Hepatocyte (in vitro differentiated cells): ENCODE results near the gene TNP2. TPM values are rescaled to one million over a fixed set of nuclear protein-coding genes. Genes with fewer than 3 reads are reported as not detected.

Experiments used
- DNase-seq: peaks from one replicate; pipeline ENCODE4 v3.0.0-alpha.2; 2016; ENCODE audit warnings: low spot score
- H2AFZ ChIP-seq: fragments of 200-600 bp; sonication (generic); 2 replicates; pipeline ENCODE4 v1.6.0; 2016; ENCODE audit warnings: antibody characterized with exemption, mild to moderate bottlenecking
- H3K27ac ChIP-seq: fragments of 200-600 bp; sonication (generic); 2 replicates; pipeline ENCODE4 v1.5.1; 2016; ENCODE audit warnings: mild to moderate bottlenecking
- H3K27me3 ChIP-seq: fragments of 200-600 bp; sonication (generic); 2 replicates; pipeline ENCODE4 v1.6.1; 2016
- H3K36me3 ChIP-seq: fragments of 200-600 bp; sonication (generic); replicated peaks from 2 replicates; pipeline ENCODE4 v1.5.1; 2016; ENCODE audit warnings: low read depth; ENCODE audit not compliant: insufficient read depth
- H3K4me1 ChIP-seq: fragments of 200-600 bp; sonication (generic); 2 replicates; pipeline ENCODE4 v1.5.1; 2016; ENCODE audit warnings: mild to moderate bottlenecking, moderate library complexity; ENCODE audit not compliant: insufficient read depth
- H3K4me2 ChIP-seq: fragments of 200-600 bp; sonication (generic); 2 replicates; pipeline ENCODE4 v1.6.0; 2016
- H3K4me3 ChIP-seq: fragments of 200-600 bp; sonication (generic); 2 replicates; pipeline ENCODE4 v1.5.1; 2016; ENCODE audit warnings: mild to moderate bottlenecking
- H3K79me2 ChIP-seq: fragments of 200-600 bp; sonication (generic); 2 replicates; pipeline ENCODE4 v1.6.0; 2017; ENCODE audit warnings: mild to moderate bottlenecking
- H3K9me2 ChIP-seq: fragments of 200-600 bp; sonication (generic); replicated peaks from 2 replicates; pipeline ENCODE4 v1.6.0; 2017; ENCODE audit warnings: mild to moderate bottlenecking; ENCODE audit not compliant: insufficient read depth
- H3K9me3 ChIP-seq: fragments of 200-600 bp; sonication (generic); 2 replicates; pipeline ENCODE4 v1.5.1; 2016; ENCODE audit warnings: low read depth, mild to moderate bottlenecking
- H4K20me1 ChIP-seq: fragments of 200-600 bp; sonication (generic); 2 replicates; pipeline ENCODE4 v1.6.0; 2016; ENCODE audit warnings: mild to moderate bottlenecking; ENCODE audit not compliant: insufficient read depth, poor library complexity, severe bottlenecking
- EZH2 ChIP-seq: fragments of 200-600 bp; sonication (generic); IDR thresholded peaks from 2 replicates; pipeline ENCODE4 v1.6.1; 2016; ENCODE audit warnings: antibody characterized with exemption, mild to moderate bottlenecking, borderline replicate concordance
- EZH2phosphoT487 ChIP-seq: fragments of 200-600 bp; sonication (generic); IDR thresholded peaks from one replicate; pipeline ENCODE4 v1.6.1; 2018; ENCODE audit warnings: antibody characterized with exemption, mild to moderate bottlenecking, low read depth, moderate library complexity; ENCODE audit not compliant: unreplicated experiment, severe bottlenecking
- WGBS: methylation state at CpG from one replicate; pipeline ENCODE4 v1.1.6; 2016; ENCODE audit warnings: low lambda C conversion rate; ENCODE audit errors: missing lambda C conversion rate; 5-methylcytosine and 5-hydroxymethylcytosine counted together
- polyA plus RNA-seq: library from polyadenylated mRNA; unstranded; fragments of >200 nt; fragmentation: Nextera tagmentation; extraction: Ambion mirVana; gene quantifications from 2 replicates; pipeline ENCODE4 v1.2.1, GENCODE V29; 2016
- total RNA-seq: library from RNA; depleted of rRNA; stranded (reverse); fragments of >200 nt; gene quantifications from 2 replicates; pipeline ENCODE4 v1.2.3, GENCODE V29; 2014
- TF ChIP-seq, protein P1 (sequence below): fragments of 200-600 bp; sonication (generic); IDR thresholded peaks from 2 replicates; pipeline ENCODE4 v1.5.1; 2016; ENCODE audit warnings: antibody characterized with exemption, mild to moderate bottlenecking; ENCODE audit not compliant: poor library complexity

The TNP2 gene
- total and polyA plus RNA-seq, 2 experiments from 2014 or later = not detected

GRCh38 chr16:11232852-11233726 is 36.0 kb downstream of the TNP2 start:
- no peaks in the 10 kb centered on the region for H3K9me3 ChIP-seq
- no peaks in the 10 kb centered on the region for H4K20me1 ChIP-seq
- H3K4me3 ChIP-seq = no peak overlapping the region
- H3K9me2 ChIP-seq = no peaks in the 10 kb centered on the region
- H3K27ac ChIP-seq = no peak overlapping the region
- WGBS = 83% methylated on average over 33 of the region's 35 CpGs
- no peaks in the 10 kb centered on the region for H3K36me3 ChIP-seq
- no peaks in the 10 kb centered on the region for H3K4me1 ChIP-seq
- no peak for TF ChIP-seq EZH2
- TF ChIP-seq, protein P1, sequence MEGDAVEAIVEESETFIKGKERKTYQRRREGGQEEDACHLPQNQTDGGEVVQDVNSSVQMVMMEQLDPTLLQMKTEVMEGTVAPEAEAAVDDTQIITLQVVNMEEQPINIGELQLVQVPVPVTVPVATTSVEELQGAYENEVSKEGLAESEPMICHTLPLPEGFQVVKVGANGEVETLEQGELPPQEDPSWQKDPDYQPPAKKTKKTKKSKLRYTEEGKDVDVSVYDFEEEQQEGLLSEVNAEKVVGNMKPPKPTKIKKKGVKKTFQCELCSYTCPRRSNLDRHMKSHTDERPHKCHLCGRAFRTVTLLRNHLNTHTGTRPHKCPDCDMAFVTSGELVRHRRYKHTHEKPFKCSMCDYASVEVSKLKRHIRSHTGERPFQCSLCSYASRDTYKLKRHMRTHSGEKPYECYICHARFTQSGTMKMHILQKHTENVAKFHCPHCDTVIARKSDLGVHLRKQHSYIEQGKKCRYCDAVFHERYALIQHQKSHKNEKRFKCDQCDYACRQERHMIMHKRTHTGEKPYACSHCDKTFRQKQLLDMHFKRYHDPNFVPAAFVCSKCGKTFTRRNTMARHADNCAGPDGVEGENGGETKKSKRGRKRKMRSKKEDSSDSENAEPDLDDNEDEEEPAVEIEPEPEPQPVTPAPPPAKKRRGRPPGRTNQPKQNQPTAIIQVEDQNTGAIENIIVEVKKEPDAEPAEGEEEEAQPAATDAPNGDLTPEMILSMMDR = no peak
- no peak for DNase-seq
- no peaks in the 10 kb centered on the region for H3K79me2 ChIP-seq
- no peak overlapping the region for H2AFZ ChIP-seq
- H3K4me2 ChIP-seq = no peak overlapping the region
- H3K27me3 ChIP-seq = no peaks in the 10 kb centered on the region

DNA sequence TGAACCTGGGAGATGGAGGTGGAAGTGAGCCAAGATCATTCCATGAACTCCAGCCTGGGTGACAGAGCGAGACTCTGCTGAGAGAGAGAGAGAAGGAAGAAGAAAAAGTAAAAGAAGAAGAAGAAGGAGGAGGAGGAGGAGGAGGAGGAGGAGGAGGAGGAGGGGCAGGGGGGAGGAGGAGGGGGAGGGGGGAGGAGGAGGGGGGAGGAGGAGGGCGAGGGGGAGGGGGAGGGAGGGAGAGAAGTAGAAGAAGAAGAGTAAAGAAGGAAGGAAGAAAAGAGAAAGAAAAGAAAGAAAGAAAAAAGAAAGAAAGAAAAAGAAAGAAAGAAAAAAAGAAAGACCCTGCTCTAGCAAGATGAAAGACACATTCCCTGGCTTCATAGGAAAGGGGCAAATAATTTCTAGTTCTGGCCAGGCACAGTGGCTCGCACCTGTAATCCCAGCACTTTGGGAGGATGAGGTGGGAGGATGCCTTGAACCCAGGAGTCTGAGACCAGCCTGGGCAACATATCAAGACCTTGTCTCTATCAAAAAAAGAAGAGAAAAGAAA is 36.7 kb downstream of the TNP2 start:
- no peaks in the 10 kb centered on the region for H3K9me3 ChIP-seq
- H3K27me3 ChIP-seq = no peaks in the 10 kb centered on the region
- no peak overlapping the region for H3K4me2 ChIP-seq
- H3K27ac ChIP-seq = no peak overlapping the region
- H3K9me2 ChIP-seq = no peaks in the 10 kb centered on the region
- H2AFZ ChIP-seq = no peak overlapping the region
- 100% methylated on average over 2 of the region's 3 CpGs for WGBS
- H3K79me2 ChIP-seq = no peaks in the 10 kb centered on the region
- TF ChIP-seq EZH2phosphoT487 (no peak), EZH2 (no peak)
- TF ChIP-seq, protein P1 = no peak
- H4K20me1 ChIP-seq = no peaks in the 10 kb centered on the region
- H3K36me3 ChIP-seq = no peaks in the 10 kb centered on the region
- H3K4me3 ChIP-seq = no peak overlapping the region
- no peak for DNase-seq
- H3K4me1 ChIP-seq = no peaks in the 10 kb centered on the region

GRCh38 chr16:11231367-11231970 is 37.7 kb downstream of the TNP2 start:
- Histone ChIP-seq H3K4me3 (no peak overlapping the region), H3K36me3 (no peaks in the 10 kb centered on the region), H3K4me2 (no peak overlapping the region), H3K27ac (no peak overlapping the region), H3K4me1 (no peaks in the 10 kb centered on the region), H4K20me1 (no peaks in the 10 kb centered on the region), H3K79me2 (no peaks in the 10 kb centered on the region), H3K9me2 (no peaks in the 10 kb centered on the region), H3K27me3 (no peaks in the 10 kb centered on the region), H2AFZ (no peak overlapping the region), H3K9me3 (no peaks in the 10 kb centered on the region)
- WGBS = 70% methylated on average over 10 of the region's 10 CpGs
- DNase-seq = no peak
- TF ChIP-seq EZH2 (no peak), EZH2phosphoT487 (no peak)
- TF ChIP-seq, protein P1 = no peak
